Mesothelial cell of epicardium (in vitro differentiated cells): ENCODE results near the gene CRABP2. TPM values are rescaled to one million over a fixed set of nuclear protein-coding genes. Genes with fewer than 3 reads are reported as not detected.

Source experiments
- DNase-seq, 2 experiments: peaks; one replicate each; pipeline ENCODE4 v3.0.0; 2021; ENCODE audit warnings: low spot score in 2 of 2; ENCODE audit not compliant: unreplicated experiment in 2 of 2
- H3K27ac Mint-ChIP-seq: 2 replicates; pipeline ENCODE4 v1.8.0; 2021; ENCODE audit warnings: mixed read lengths
- H3K27me3 Mint-ChIP-seq: 2 replicates; pipeline ENCODE4 v1.8.0; 2021; ENCODE audit warnings: low read depth, mixed read lengths
- H3K36me3 Mint-ChIP-seq: 2 replicates; pipeline ENCODE4 v1.8.0; 2021; ENCODE audit warnings: mixed read lengths
- H3K4me1 Mint-ChIP-seq: 2 replicates; pipeline ENCODE4 v1.8.0; 2021; ENCODE audit warnings: mixed read lengths
- H3K4me3 Mint-ChIP-seq: 2 replicates; pipeline ENCODE4 v1.8.0; 2021; ENCODE audit warnings: mild to moderate bottlenecking, moderate library complexity, mixed read lengths
- H3K9me3 Mint-ChIP-seq: 2 replicates; pipeline ENCODE4 v1.8.0; 2021; ENCODE audit warnings: mixed read lengths
- CTCF ChIP-seq: fragments of 200-600 bp; sonication (generic); IDR thresholded peaks from one replicate; pipeline ENCODE4 v1.5.0; 2021; ENCODE audit warnings: antibody characterized with exemption; ENCODE audit not compliant: unreplicated experiment
- total RNA-seq: library from RNA; stranded (reverse); gene quantifications from 3 replicates; pipeline ENCODE4 v1.2.1, GENCODE V29; 2021

CRABP2 gene
- total RNA-seq, 1 donor from 2014 or later = 704 TPM

GRCh38 chr1:156655904-156656516 lies 49.4 kb downstream of the CRABP2 start:
- Mint-ChIP-seq H3K27me3 (peaks cover 75% of the 10 kb centered on the region), H3K4me3 (no peak overlapping the region), H3K4me1 (peaks cover 24% of the 10 kb centered on the region), H3K27ac (no peak overlapping the region), H3K36me3 (no peaks in the 10 kb centered on the region), H3K9me3 (no peaks in the 10 kb centered on the region)
- no peak for DNase-seq
- TF ChIP-seq CTCF = no peak

GRCh38 chr1:156655151-156655903 lies 50.1 kb downstream of the CRABP2 start:
- H3K27me3 Mint-ChIP-seq = peaks cover 82% of the 10 kb centered on the region
- H3K27ac Mint-ChIP-seq = no peak overlapping the region
- DNase-seq = no peak
- H3K4me3 Mint-ChIP-seq = no peak overlapping the region
- no peaks in the 10 kb centered on the region for H3K9me3 Mint-ChIP-seq
- peaks cover 19% of the 10 kb centered on the region for H3K4me1 Mint-ChIP-seq
- no peaks in the 10 kb centered on the region for H3K36me3 Mint-ChIP-seq
- no peak for TF ChIP-seq CTCF

- H3K27me3 Mint-ChIP-seq = peaks cover 85% of the 10 kb centered on the region
- no peak overlapping the region for H3K27ac Mint-ChIP-seq
- H3K4me1 Mint-ChIP-seq = peaks cover 13% of the 10 kb centered on the region
- no peak for DNase-seq
- H3K9me3 Mint-ChIP-seq = no peaks in the 10 kb centered on the region
- no peak overlapping the region for H3K4me3 Mint-ChIP-seq
- H3K36me3 Mint-ChIP-seq = no peaks in the 10 kb centered on the region
- TF ChIP-seq CTCF = no peak
Measured at GRCh38 chr1:156654700-156655099, 50.7 kb downstream of the CRABP2 start.

GRCh38 chr1:156652992-156653355 lies 52.4 kb downstream of the CRABP2 start:
- peaks cover 93% of the 10 kb centered on the region for H3K27me3 Mint-ChIP-seq
- TF ChIP-seq CTCF = no peak
- H3K4me1 Mint-ChIP-seq = peaks cover 10% of the 10 kb centered on the region
- DNase-seq = no peak
- H3K27ac Mint-ChIP-seq = no peak overlapping the region
- no peaks in the 10 kb centered on the region for H3K9me3 Mint-ChIP-seq
- H3K36me3 Mint-ChIP-seq = no peaks in the 10 kb centered on the region
- no peak overlapping the region for H3K4me3 Mint-ChIP-seq

- DNase-seq = peak; percentile 55 to 82
- Mint-ChIP-seq H3K27me3 (peaks cover 93% of the 10 kb centered on the region), H3K4me1 (peaks cover 7% of the 10 kb centered on the region), H3K36me3 (no peaks in the 10 kb centered on the region), H3K4me3 (no peak overlapping the region), H3K27ac (no peak overlapping the region), H3K9me3 (no peaks in the 10 kb centered on the region)
- TF ChIP-seq CTCF = no peak
Measured at GRCh38 chr1:156652131-156652991, 53.0 kb downstream of the CRABP2 start.

Other genes starting within 250 kb of the CRABP2 start
- 37.4 to 40.9 TPM (median 37.8 TPM) in 3 replicates for gene MEF2D, start 204.8 kb downstream of the CRABP2 start, total RNA-seq
- gene IQGAP3, start 133.0 kb downstream of the CRABP2 start, total RNA-seq = 13.9 to 17.6 TPM (median 15.3 TPM) in 3 replicates
- not detected in 3 replicates for gene TTC24, start 125.9 kb downstream of the CRABP2 start, total RNA-seq
- gene NAXE, start 113.8 kb downstream of the CRABP2 start, total RNA-seq = 99.1 to 105 TPM (median 104 TPM) in 3 replicates
- gene GPATCH4, start 104.1 kb downstream of the CRABP2 start, total RNA-seq = 22.7 to 24.0 TPM (median 23.6 TPM) in 3 replicates
- 0.76 to 1.2 TPM (median 1.2 TPM) in 3 replicates for gene HAPLN2, start 86.2 kb downstream of the CRABP2 start, total RNA-seq
- 0.54 to 0.85 TPM (median 0.78 TPM) in 3 replicates for gene BCAN, start 63.5 kb downstream of the CRABP2 start, total RNA-seq
- gene NES, start 28.2 kb downstream of the CRABP2 start, total RNA-seq = 53.8 to 56.9 TPM (median 56.8 TPM) in 3 replicates
- 36.9 to 39.2 TPM (median 39.0 TPM) in 3 replicates for gene METTL25B, start 22.9 kb upstream of the CRABP2 start, total RNA-seq
- gene ISG20L2, start 23.2 kb upstream of the CRABP2 start, total RNA-seq = 37.3 to 41.9 TPM (median 39.3 TPM) in 3 replicates
- gene MRPL24, start 35.5 kb upstream of the CRABP2 start, total RNA-seq = 35.5 to 40.5 TPM (median 38.4 TPM) in 3 replicates
- gene HDGF, start 46.1 kb upstream of the CRABP2 start, total RNA-seq = 176 to 183 TPM (median 182 TPM) in 3 replicates
- gene PRCC, start 62.0 kb upstream of the CRABP2 start, total RNA-seq = 78.4 to 93.9 TPM (median 93.7 TPM) in 3 replicates
- 0.58 to 2.1 TPM (median 0.89 TPM) in 3 replicates for gene SH2D2A, start 111.3 kb upstream of the CRABP2 start, total RNA-seq
- gene INSRR, start 153.5 kb upstream of the CRABP2 start, total RNA-seq = 0.45 to 0.66 TPM (median 0.51 TPM) in 3 replicates
- gene NTRK1, start 155.3 kb upstream of the CRABP2 start, total RNA-seq = 1.2 to 1.3 TPM (median 1.3 TPM) in 3 replicates
- gene PEAR1, start 188.1 kb upstream of the CRABP2 start, total RNA-seq = 13.8 to 16.1 TPM (median 15.7 TPM) in 3 replicates
- gene LRRC71, start 215.0 kb upstream of the CRABP2 start, total RNA-seq = 0.11 to 0.34 TPM (median 0.13 TPM) in 3 replicates